Chondrocyte (in vitro differentiated cells): ENCODE results near the gene RBM17. TPM values are rescaled to one million over a fixed set of nuclear protein-coding genes. Genes with fewer than 3 reads are reported as not detected.

Experiments
- DNase-seq: peaks from one replicate; pipeline ENCODE4 v3.0.0; 2021; ENCODE audit warnings: mixed read lengths, low spot score
- H3K27ac Mint-ChIP-seq: one replicate; pipeline ENCODE4 v1.8.0; 2021; ENCODE audit warnings: mild to moderate bottlenecking, moderate library complexity, mixed read lengths; ENCODE audit not compliant: unreplicated experiment
- H3K27me3 Mint-ChIP-seq: 2 replicates; pipeline ENCODE4 v1.8.0; 2021; ENCODE audit warnings: low read depth, mixed read lengths
- H3K36me3 Mint-ChIP-seq: 2 replicates; pipeline ENCODE4 v1.8.0; 2021; ENCODE audit warnings: low read depth, mixed read lengths
- H3K4me1 Mint-ChIP-seq: 2 replicates; pipeline ENCODE4 v1.8.0; 2021; ENCODE audit warnings: low read depth, mild to moderate bottlenecking, mixed read lengths
- H3K4me3 Mint-ChIP-seq: one replicate; pipeline ENCODE4 v1.8.0; 2021; ENCODE audit warnings: mild to moderate bottlenecking, moderate library complexity, mixed read lengths; ENCODE audit not compliant: unreplicated experiment
- H3K9me3 Mint-ChIP-seq: 2 replicates; pipeline ENCODE4 v1.8.0; 2021; ENCODE audit warnings: low read depth, mixed read lengths
- CTCF ChIP-seq: fragments of 200-600 bp; sonication (generic); IDR thresholded peaks from 2 replicates; pipeline ENCODE4 v1.5.0; 2021; ENCODE audit warnings: antibody characterized with exemption, mild to moderate bottlenecking, moderate library complexity
- total RNA-seq: library from RNA; stranded (reverse); gene quantifications from 3 replicates; pipeline ENCODE4 v1.2.1, GENCODE V29; 2021

RBM17 gene
- total RNA-seq, 1 donor from 2014 or later: 59.0 TPM

DNA sequence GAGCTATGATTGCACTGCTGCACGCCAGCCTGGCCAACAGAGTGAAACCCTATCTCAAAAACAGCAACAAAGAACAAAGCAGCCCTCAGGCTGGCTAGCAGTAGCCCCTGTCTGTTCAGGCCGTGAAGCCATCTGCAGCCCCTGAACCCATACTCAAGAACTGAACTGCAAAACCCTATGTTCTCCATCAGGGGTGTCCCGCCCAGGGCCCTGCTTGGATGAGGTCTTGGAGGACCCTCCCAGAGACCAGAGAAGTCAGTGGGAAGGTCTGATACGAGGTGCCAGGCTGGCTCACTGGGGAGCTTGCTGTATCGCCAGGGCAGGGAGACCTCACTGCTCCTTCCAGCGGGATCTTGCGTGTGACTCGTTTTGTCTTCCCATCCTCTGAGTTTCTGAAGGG lies 39.3 kb downstream of the RBM17 start:
- Mint-ChIP-seq H3K27ac (no peak overlapping the region), H3K4me1 (peaks cover 27% of the 10 kb centered on the region), H3K4me3 (no peak overlapping the region), H3K36me3 (no peaks in the 10 kb centered on the region), H3K27me3 (peaks cover 3% of the 10 kb centered on the region), H3K9me3 (no peaks in the 10 kb centered on the region)
- DNase-seq: no peak
- TF ChIP-seq CTCF: no peak

GRCh38 chr10:6128591-6129251 lies 39.9 kb downstream of the RBM17 start:
- Mint-ChIP-seq H3K4me3 (no peak overlapping the region), H3K9me3 (no peaks in the 10 kb centered on the region), H3K4me1 (peaks cover 22% of the 10 kb centered on the region), H3K27ac (no peak overlapping the region), H3K27me3 (peaks cover 3% of the 10 kb centered on the region), H3K36me3 (no peaks in the 10 kb centered on the region)
- DNase-seq: no peak
- TF ChIP-seq CTCF: no peak

- no peak for TF ChIP-seq CTCF
- Mint-ChIP-seq H3K27me3 (peaks cover 3% of the 10 kb centered on the region), H3K9me3 (no peaks in the 10 kb centered on the region), H3K4me3 (no peak overlapping the region), H3K4me1 (peaks cover 8% of the 10 kb centered on the region), H3K27ac (no peak overlapping the region), H3K36me3 (no peaks in the 10 kb centered on the region)
- DNase-seq: no peak
Observed at GRCh38 chr10:6130848-6131470, 42.1 kb downstream of the RBM17 start.

DNA sequence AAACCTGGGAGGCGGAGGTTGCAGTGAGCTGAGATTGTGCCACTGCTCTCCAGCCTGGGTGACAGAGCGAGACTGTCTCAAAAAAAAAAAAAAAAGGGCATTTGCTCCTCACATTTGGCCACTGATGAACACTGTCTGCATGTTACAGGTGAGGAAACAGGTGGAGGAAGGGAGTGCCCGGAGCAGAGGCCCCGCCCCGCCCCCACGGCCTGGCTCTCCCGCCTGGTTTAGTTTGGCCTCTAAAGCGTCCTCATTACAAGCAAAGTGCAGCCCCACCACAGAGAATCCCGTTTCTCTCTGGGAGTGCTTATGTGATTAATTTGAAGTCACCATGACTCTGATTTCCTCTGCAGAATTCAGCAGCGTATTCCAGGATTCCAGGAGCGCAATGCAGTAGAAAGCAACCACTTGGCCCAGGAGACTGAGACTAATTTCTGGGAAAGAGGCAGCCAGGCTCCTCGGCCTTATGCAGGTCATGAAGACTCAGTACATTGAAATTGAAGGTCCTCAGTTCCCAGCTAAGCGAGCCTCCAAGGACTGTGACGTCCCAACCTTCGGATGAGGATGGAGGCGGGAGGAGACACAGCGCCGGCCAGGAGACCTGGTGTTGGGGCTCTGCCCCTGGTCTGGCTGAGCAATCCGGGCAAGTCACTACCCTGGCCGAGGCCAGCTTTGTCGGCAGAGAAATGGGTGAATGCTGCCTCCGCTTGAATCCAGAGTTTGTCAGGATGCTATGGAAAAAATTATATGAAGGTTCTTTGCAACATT lies 44.7 kb downstream of the RBM17 start:
- Mint-ChIP-seq H3K36me3 (no peaks in the 10 kb centered on the region), H3K27ac (no peak overlapping the region), H3K4me3 (no peak overlapping the region), H3K27me3 (peaks cover 5% of the 10 kb centered on the region), H3K4me1 (peaks cover 12% of the 10 kb centered on the region), H3K9me3 (no peaks in the 10 kb centered on the region)
- no peak for TF ChIP-seq CTCF
- DNase-seq: no peak

- peaks cover 5% of the 10 kb centered on the region for H3K27me3 Mint-ChIP-seq
- no peak for DNase-seq
- no peaks in the 10 kb centered on the region for H3K9me3 Mint-ChIP-seq
- TF ChIP-seq CTCF: no peak
- H3K4me1 Mint-ChIP-seq: peaks cover 12% of the 10 kb centered on the region
- no peak overlapping the region for H3K4me3 Mint-ChIP-seq
- no peak overlapping the region for H3K27ac Mint-ChIP-seq
- no peaks in the 10 kb centered on the region for H3K36me3 Mint-ChIP-seq
Observed at GRCh38 chr10:6134099-6134823, 45.4 kb downstream of the RBM17 start.
